ENCODE data around the gene FLACC1. TPM values are rescaled to one million over a fixed set of nuclear protein-coding genes. Genes with fewer than 3 reads are reported as not detected.

The FLACC1 gene
- total and polyA plus RNA-seq, 9 of the 15 experiments (the other 6 are each of a cell fraction or from before 2014, with no cell fraction given): 0.07 to 0.68 (median 0.22) TPM; not detected in 2

GRCh38 chr2:201319511-201319910 lies 37.6 kb downstream of the FLACC1 start:
- peak in 1 of 2 experiments; percentile 96 for TF ChIP-seq AFF1 (IDR thresholded peaks at IDR 0.05; ENCODE audit: low read depth in 1 of 2, partially characterized antibody in 2 of 2)
- no peak for TF ChIP-seq KAT8 (IDR thresholded peaks at IDR 0.05; ENCODE audit: low read depth)
- no peak for FAIRE-seq

More at GRCh38 chr2:201319511-201319910, 37.6 kb downstream of the FLACC1 start:
- Histone ChIP-seq H3K9me3 (replicated peaks; ENCODE audit: control insufficient read depth, insufficient read depth, low read depth, low read length) (no peaks in the 10 kb centered on the region), H3K36me3 (ENCODE audit: control insufficient read depth, insufficient read depth, low read length) (no peaks in the 10 kb centered on the region), H3K9me1 (ENCODE audit: control insufficient read depth, insufficient read depth, low read length) (no peaks in the 10 kb centered on the region), H4K20me1 (replicated peaks; ENCODE audit: control insufficient read depth, insufficient read depth, low read length) (no peaks in the 10 kb centered on the region), H3K79me2 (ENCODE audit: control insufficient read depth, insufficient read depth, low read length) (no peaks in the 10 kb centered on the region), H3K27ac (ENCODE audit: extremely low read depth, low read depth, low read length) (no peak overlapping the region), H3K27me3 (ENCODE audit: control insufficient read depth in 2 of 2, insufficient read depth in 2 of 2, low read length in 2 of 2) (no peaks in the 10 kb centered on the region), H3K9ac (ENCODE audit: insufficient read depth in 1 of 2, low read depth in 2 of 2, low read length in 2 of 2) (no peak overlapping the region), H3K4me2 (ENCODE audit: insufficient read depth, low read length) (no peak overlapping the region), H2AFZ (ENCODE audit: low read depth, low read length) (no peak overlapping the region), H3K4me3 (no peak overlapping the region), H3K4me1 (replicated peaks in 1 of 2; ENCODE audit: control insufficient read depth in 2 of 2, insufficient read depth in 2 of 2, low read length in 2 of 2) (no peaks in the 10 kb centered on the region)
- in situ Hi-C loops (cut with MboI) (no loop called here), intact Hi-C loops (cut with micrococcal nuclease) (no loop called here)
- no peak for ATAC-seq
- WGBS (ENCODE audit: insufficient coverage, low coverage, missing lambda C conversion rate): 0% methylated on average over 2 of the region's 2 CpGs
- POLR2A ChIA-PET: no interaction called here
- DNase-seq (ENCODE audit: extremely low read depth in 1 of 4, low spot score in 3 of 4): no peak
- BruUV-seq (replicated peaks): no TSS peak
- CTCF ChIA-PET (ENCODE audit: low intra/inter-chr PET ratio): no interaction called here
